NCI-H82 treated with DMSO at 0.1 percent for 48 hours (cell line): Measurements from ENCODE around the gene ASNSD1.

Experiments used
- DNase-seq: peaks from one replicate; lab custom pipeline; 2025; ENCODE audit not compliant: unreplicated experiment; lab: John Stamatoyannopoulos, UW

The ASNSD1 gene

GRCh38 chr2:189661148-189661956, at the start of gene ASNSD1:
ASNSD1 (plus strand) TSS chr2:189661459; CDS start chr2:189666133, 4,674 bp downstream.
- DNase-seq: peak; percentile 100

- no peak for DNase-seq
These were observed 48.1 kb upstream of the ASNSD1 start for GRCh38 chr2:189613077-189613636.

DNA sequence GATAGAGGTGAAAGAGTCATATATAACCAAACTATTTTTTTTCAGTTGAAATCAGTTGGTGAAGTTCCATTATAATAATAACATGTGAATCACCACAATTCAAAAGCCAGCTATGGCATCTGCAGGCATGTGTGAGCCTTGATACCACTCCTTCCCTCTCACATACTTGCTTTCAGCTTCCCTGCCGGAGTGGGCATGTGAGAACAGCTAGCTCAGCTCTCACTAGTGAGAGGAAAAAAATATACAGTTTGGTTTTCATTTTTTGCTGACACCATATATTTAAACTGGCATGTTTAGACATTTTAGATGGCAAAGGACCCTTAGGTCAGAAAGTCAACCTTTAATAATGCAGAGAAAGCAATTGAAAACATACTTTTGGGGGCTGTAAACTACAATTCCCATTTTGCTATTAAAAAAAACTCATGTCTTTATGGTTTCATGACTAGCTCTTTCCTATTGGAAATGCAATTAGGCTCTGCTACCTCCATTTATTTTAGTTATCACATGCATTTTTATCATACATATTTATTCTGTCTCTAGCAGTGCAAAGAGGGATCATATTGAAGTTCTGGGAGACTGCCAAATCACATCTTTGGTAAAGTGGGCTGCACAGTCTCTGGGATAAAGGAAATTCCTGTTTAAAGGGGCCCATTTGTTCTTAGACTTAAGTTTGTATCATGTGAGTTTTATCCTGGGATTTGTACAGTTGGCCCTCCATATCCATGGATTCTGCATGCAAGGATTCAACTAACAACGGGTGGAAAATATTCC, 47.4 kb upstream of the ASNSD1 start:
- DNase-seq: no peak

GRCh38 chr2:189614585-189614984, 46.7 kb upstream of the ASNSD1 start:
- DNase-seq: no peak

DNA sequence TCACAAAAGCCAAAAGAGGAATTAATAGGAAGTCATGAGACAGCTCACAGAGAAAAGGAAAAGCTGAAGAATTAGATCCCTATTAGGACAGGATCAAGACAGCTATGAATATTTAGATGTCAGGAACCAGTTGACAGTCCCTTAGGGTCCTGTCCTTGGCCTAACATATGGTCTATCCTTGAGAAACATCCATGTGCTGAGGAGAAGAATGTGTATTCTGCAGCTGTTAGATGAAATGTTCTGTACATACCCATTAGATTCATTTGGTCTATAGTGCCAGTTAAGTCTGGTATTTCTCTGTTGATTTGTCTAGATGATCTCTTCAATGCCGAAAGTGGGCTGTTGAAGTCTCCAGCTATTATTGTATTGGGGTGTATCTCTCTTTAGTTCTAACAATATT, 43.1 kb upstream of the ASNSD1 start:
- DNase-seq: peak; percentile 60

- DNase-seq: no peak
These were observed 39.5 kb upstream of the ASNSD1 start for GRCh38 chr2:189621781-189622180.

GRCh38 chr2:189623049-189623448, 38.2 kb upstream of the ASNSD1 start:
- no peak for DNase-seq

DNA sequence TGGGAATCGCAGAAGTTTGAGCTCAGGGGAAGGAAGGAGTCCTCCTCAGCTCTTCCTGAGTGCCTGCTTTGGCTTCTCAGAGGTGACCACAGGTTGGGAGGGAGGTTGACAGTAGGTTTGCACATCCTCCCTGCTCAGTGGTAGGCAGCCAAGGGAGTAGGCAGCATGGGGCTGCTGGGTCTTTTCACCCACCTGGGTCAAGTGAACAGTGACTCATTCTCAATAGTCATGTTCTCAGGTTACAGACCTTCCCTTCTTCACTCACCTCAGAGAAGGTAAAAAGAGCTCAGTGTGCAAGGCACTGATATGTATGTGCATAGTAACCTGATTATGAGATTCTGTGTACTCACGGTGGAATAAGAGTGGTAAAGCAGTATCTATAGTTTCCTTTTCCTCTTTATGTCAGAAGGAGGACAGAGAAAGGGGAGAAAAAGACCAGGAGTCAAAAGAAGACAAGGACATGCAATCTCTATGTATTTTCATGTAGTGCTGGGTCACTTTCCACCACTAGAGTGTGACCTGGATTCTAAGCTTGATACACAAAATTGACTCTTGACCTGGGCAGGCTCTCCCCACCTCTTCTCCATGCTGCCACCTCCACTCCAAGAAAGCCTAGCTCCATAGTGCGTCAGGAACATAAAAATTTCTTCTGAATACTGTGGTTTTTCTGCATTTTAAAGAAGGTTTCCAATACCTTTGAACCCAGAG, 36.5 kb upstream of the ASNSD1 start:
- DNase-seq: no peak

DNA sequence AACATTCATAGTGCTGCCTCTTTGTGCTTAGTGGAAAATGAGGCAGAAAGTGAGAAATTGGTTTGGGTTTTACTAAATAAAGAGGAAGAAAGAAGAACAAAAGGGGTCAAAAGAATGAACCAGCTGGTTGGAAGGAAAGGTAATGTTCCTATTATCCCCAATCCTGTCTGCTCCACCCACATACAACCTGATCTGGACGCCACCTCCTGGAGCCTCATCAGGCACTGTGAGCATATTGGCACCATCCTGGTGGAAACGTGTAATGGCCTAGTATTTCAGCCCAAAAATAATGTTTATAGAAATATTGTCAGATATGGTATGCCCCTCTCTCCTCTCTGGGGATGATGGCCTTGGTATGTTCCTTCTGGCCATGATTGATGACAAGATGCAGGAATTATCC, 35.6 kb upstream of the ASNSD1 start:
- DNase-seq: no peak

- DNase-seq: no peak
These were observed 33.5 kb upstream of the ASNSD1 start for GRCh38 chr2:189627789-189628188.

- DNase-seq: no peak
These were observed 32.3 kb upstream of the ASNSD1 start for GRCh38 chr2:189628817-189629530.

- DNase-seq: no peak
These were observed 31.5 kb upstream of the ASNSD1 start for GRCh38 chr2:189629531-189630453.

- no peak for DNase-seq
These were observed 29.4 kb upstream of the ASNSD1 start for GRCh38 chr2:189631849-189632248.

DNA sequence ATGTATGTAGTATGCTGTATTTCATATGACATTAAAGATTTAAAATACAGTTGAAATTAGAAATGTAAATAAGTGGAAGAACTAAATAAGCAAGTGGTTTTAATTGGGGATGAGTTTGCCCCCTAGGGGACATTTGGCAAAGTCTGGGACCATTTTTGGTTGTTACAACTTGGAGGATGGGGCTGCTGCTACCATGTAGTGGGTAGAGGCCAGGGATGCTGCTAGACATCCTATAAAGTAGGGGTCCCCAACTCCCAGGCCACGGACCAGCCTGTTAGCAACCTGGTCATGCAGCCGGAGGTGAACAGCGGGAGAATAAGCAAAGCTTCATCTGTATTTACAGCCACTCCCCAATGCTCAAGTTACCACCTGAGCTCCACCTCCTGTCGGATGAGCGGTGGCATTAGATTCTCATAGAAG, 27.9 kb upstream of the ASNSD1 start:
- DNase-seq: no peak

DNA sequence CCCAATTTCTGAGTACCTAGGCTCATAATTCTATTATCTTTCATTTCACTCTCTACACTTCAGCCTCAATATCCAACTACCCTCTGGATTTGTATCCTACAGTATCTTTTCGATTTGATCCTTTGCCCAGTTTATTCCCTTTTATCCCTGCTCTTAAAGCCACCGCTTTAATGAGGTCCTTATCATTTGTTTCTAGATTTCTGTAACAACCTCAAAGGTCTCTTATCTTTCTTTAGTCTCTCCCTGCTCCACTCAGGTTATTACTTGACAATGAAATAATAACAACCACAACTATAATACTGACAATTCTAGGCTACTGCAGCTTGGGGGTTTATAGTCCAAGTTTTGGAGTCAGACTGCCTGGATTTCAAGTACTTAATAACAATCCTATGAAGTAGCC, 25.9 kb upstream of the ASNSD1 start:
- no peak for DNase-seq

DNA sequence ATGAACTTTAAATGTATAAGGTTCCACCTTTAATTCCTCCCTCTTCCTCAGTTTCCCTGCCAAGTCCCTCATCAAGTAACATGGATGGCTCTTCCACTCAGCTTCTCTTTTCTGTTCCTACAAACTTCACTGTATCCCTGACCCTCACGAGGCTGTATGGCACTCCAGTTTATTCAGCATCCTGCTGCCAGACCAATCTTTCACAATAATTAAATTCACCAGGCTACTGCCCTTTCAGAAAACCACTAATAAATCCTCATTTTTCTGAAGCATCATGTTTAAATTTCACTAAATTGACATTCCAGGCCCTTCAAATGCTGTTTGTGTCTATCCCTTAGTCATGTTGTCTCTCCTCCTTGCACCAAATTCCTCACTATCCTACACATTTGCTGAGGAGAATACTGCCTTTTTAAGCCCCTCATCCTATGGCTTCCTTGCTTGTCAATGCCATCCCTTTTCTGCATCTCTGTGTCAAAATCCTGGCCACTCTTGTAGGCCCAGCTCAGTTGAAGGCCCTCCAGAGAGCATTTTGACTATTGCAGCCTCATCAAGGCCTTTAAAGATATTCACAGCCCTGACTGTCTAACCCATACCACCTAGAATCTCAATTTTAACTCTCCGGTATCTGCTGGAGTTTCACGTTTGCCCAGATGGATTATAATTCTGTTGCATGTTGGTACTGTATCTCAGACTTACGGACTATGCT, 22.8 kb upstream of the ASNSD1 start:
- DNase-seq: no peak

GRCh38 chr2:189639007-189639609, 22.2 kb upstream of the ASNSD1 start:
- no peak for DNase-seq

- DNase-seq: peak; percentile 74
These were observed 20.3 kb upstream of the ASNSD1 start for GRCh38 chr2:189641002-189641401.

- no peak for DNase-seq
These were observed 19.7 kb upstream of the ASNSD1 start for GRCh38 chr2:189641590-189641989.
